Measurements from ENCODE around the gene ANKRD42. TPM values are rescaled to one million over a fixed set of nuclear protein-coding genes. Genes with fewer than 3 reads are reported as not detected.

ANKRD42 gene
- total RNA-seq, 1 experiment from 2014 or later: 11.0 TPM

- Histone ChIP-seq H3K36me3 (ENCODE audit: insufficient read depth, low read length, poor library complexity, severe bottlenecking) (peaks cover 76% of the 10 kb centered on the region), H3K4me3 (ENCODE audit: low read depth, low read length, poor library complexity, severe bottlenecking) (peak overlapping the region; percentile 64), H3K27me3 (replicated peaks; ENCODE audit: insufficient read depth, low read depth, low read length, poor library complexity) (no peaks in the 10 kb centered on the region), H3K4me1 (ENCODE audit: insufficient read depth, low read length, poor library complexity, severe bottlenecking) (peaks cover 17% of the 10 kb centered on the region), H3K9me3 (ENCODE audit: low read depth, low read length, poor library complexity, severe bottlenecking) (no peaks in the 10 kb centered on the region), H3K27ac (ENCODE audit: low read depth, low read length, poor library complexity, severe bottlenecking) (no peak overlapping the region)
- BruUV-seq (replicated peaks): no TSS peak
- DNase-seq (ENCODE audit: low spot score): no peak
- TF ChIP-seq EZH2 (IDR thresholded peaks at IDR 0.05; ENCODE audit: borderline replicate concordance, low read depth, low read length, poor library complexity, severe bottlenecking) (no peak), CTCF (conservative IDR thresholded peaks at IDR 0.05; ENCODE audit: low read depth, low read length) (no peak)
- CTCF ChIA-PET: no interaction called here
- intact Hi-C loops (cut with micrococcal nuclease; ENCODE audit: unreplicated experiment): no loop called here
- POLR2A ChIA-PET (ENCODE audit: low non-redundant PET): no interaction called here
Observed at GRCh38 chr11:83161610-83162199, 31.8 kb upstream of the ANKRD42 start.

- no peak overlapping the region for H3K4me3 ChIP-seq (ENCODE audit: low read depth, low read length, poor library complexity, severe bottlenecking)
- BruUV-seq (replicated peaks): no TSS peak
- no peaks in the 10 kb centered on the region for H3K27me3 ChIP-seq (replicated peaks; ENCODE audit: insufficient read depth, low read depth, low read length, poor library complexity)
- H3K9me3 ChIP-seq (ENCODE audit: low read depth, low read length, poor library complexity, severe bottlenecking): no peaks in the 10 kb centered on the region
- TF ChIP-seq EZH2 (IDR thresholded peaks at IDR 0.05; ENCODE audit: borderline replicate concordance, low read depth, low read length, poor library complexity, severe bottlenecking): no peak
- TF ChIP-seq CTCF (conservative IDR thresholded peaks at IDR 0.05; ENCODE audit: low read depth, low read length): no peak
- POLR2A ChIA-PET (ENCODE audit: low non-redundant PET): no interaction called here
- DNase-seq (ENCODE audit: low spot score): no peak
- H3K27ac ChIP-seq (ENCODE audit: low read depth, low read length, poor library complexity, severe bottlenecking): no peak overlapping the region
- CTCF ChIA-PET: no interaction called here
- peaks cover 82% of the 10 kb centered on the region for H3K36me3 ChIP-seq (ENCODE audit: insufficient read depth, low read length, poor library complexity, severe bottlenecking)
- intact Hi-C loops (cut with micrococcal nuclease; ENCODE audit: unreplicated experiment): no loop called here
- peaks cover 17% of the 10 kb centered on the region for H3K4me1 ChIP-seq (ENCODE audit: insufficient read depth, low read length, poor library complexity, severe bottlenecking)
Observed at GRCh38 chr11:83162377-83162776, 31.1 kb upstream of the ANKRD42 start.

GRCh38 chr11:83166193-83166866 is 27.2 kb upstream of the ANKRD42 start:
- Histone ChIP-seq H3K9me3 (ENCODE audit: low read depth, low read length, poor library complexity, severe bottlenecking) (no peaks in the 10 kb centered on the region), H3K4me1 (ENCODE audit: insufficient read depth, low read length, poor library complexity, severe bottlenecking) (peaks cover 11% of the 10 kb centered on the region), H3K27me3 (replicated peaks; ENCODE audit: insufficient read depth, low read depth, low read length, poor library complexity) (no peaks in the 10 kb centered on the region), H3K36me3 (ENCODE audit: insufficient read depth, low read length, poor library complexity, severe bottlenecking) (peaks cover 98% of the 10 kb centered on the region), H3K4me3 (ENCODE audit: low read depth, low read length, poor library complexity, severe bottlenecking) (no peak overlapping the region), H3K27ac (ENCODE audit: low read depth, low read length, poor library complexity, severe bottlenecking) (no peak overlapping the region)
- ChIA-PET CTCF (no interaction called here), POLR2A (ENCODE audit: low non-redundant PET) (no interaction called here)
- TF ChIP-seq EZH2 (IDR thresholded peaks at IDR 0.05; ENCODE audit: borderline replicate concordance, low read depth, low read length, poor library complexity, severe bottlenecking) (no peak), CTCF (conservative IDR thresholded peaks at IDR 0.05; ENCODE audit: low read depth, low read length) (no peak)
- BruUV-seq (replicated peaks): TSS peak; percentile 4
- intact Hi-C loops (cut with micrococcal nuclease; ENCODE audit: unreplicated experiment): no loop called here
- DNase-seq (ENCODE audit: low spot score): no peak

All from A673 (cell line).